Lung (tissue), 12 donors: ENCODE results near the gene CDH13. TPM values are rescaled to one million over a fixed set of nuclear protein-coding genes. Genes with fewer than 3 reads are reported as not detected.

ENCODE experiments used
- ATAC-seq: fragments of 200-7000 bp; cut with Tn5 transposase; one replicate; pipeline ENCODE4 v1.9.1; 2020; ENCODE audit warnings: moderate number of reproducible peaks; ENCODE audit not compliant: insufficient read depth, low FRiP score
- DNase-seq, 3 donors: peaks; one replicate each; pipeline ENCODE4 v3.0.0-alpha.2; 2013 to 2017
- H3K27ac ChIP-seq, 2 donors: one replicate each; pipeline ENCODE4 v1.5.1; 2013; ENCODE audit warnings: mild to moderate bottlenecking in 2 of 2, moderate library complexity in 2 of 2, control low read depth in 1 of 2, inconsistent platforms in 1 of 2, low read depth in 1 of 2, low read length in 1 of 2
- H3K27me3 ChIP-seq, 3 donors: one replicate each; pipeline ENCODE4 v1.5.1; 2013; ENCODE audit warnings: low read length in 2 of 3; ENCODE audit not compliant: control insufficient read depth in 3 of 3, insufficient read depth in 3 of 3
- H3K36me3 ChIP-seq, 4 donors: one replicate each; pipeline ENCODE4 v1.5.1; 2013; ENCODE audit warnings: low read length in 4 of 4, mild to moderate bottlenecking in 1 of 4, moderate library complexity in 1 of 4; ENCODE audit not compliant: control insufficient read depth in 4 of 4, insufficient read depth in 4 of 4
- H3K4me1 ChIP-seq, 5 donors: one replicate each; pipeline ENCODE4 v1.5.1; 2013; ENCODE audit warnings: low read length in 5 of 5, mild to moderate bottlenecking in 2 of 5, moderate library complexity in 1 of 5; ENCODE audit not compliant: control insufficient read depth in 5 of 5, insufficient read depth in 5 of 5
- H3K4me3 ChIP-seq: one replicate; pipeline ENCODE4 v1.5.1; 2013; ENCODE audit warnings: mild to moderate bottlenecking, control low read depth, moderate library complexity
- H3K9ac ChIP-seq, 2 donors: one replicate each; pipeline ENCODE4 v1.5.1; 2013; ENCODE audit warnings: low read length in 2 of 2, control low read depth in 1 of 2; ENCODE audit not compliant: insufficient read depth in 1 of 2
- H3K9me3 ChIP-seq, 4 donors: one replicate each; pipeline ENCODE4 v1.5.1; 2013; ENCODE audit warnings: low read length in 3 of 4, mild to moderate bottlenecking in 1 of 4, moderate library complexity in 1 of 4; ENCODE audit not compliant: control insufficient read depth in 4 of 4, insufficient read depth in 3 of 4
- WGBS, 2 donors: extraction: QIAGEN DNeasy Blood & Tissue Kit; methylation state at CpG; one replicate each; pipeline ENCODE4 v1.1.7; 2013; 5-methylcytosine and 5-hydroxymethylcytosine counted together
- polyA plus RNA-seq, 2 donors: library from polyadenylated mRNA; stranded (reverse); fragments of 200-250 nt; gene quantifications; one replicate each; pipeline ENCODE4 v1.2.1, GENCODE V29; 2013
- total RNA-seq, 2 donors: library from RNA; depleted of rRNA in 1 of 2; stranded (reverse); fragments of >200 nt in 1 of 2; gene quantifications; one replicate each; pipeline ENCODE4 v1.2.1, GENCODE V29; 2014 to 2021
- TF ChIP-seq, protein P1 (sequence below): IDR thresholded peaks from 2 replicates; pipeline ENCODE4 v1.5.1; 2012; ENCODE audit warnings: mild to moderate bottlenecking; ENCODE audit errors: control extremely low read depth, extremely low read depth
- donor health status: control.
- donor health status: control.
- donor health status: Bipolar disorder and iron deficiency.
- donor health status: healthy.
- donor health status: DM: yes; HTN: yes; CAD: no.

Gene CDH13
- total and polyA plus RNA-seq, 4 donors = 2.1 to 12.3 (median 7.3) TPM

DNA sequence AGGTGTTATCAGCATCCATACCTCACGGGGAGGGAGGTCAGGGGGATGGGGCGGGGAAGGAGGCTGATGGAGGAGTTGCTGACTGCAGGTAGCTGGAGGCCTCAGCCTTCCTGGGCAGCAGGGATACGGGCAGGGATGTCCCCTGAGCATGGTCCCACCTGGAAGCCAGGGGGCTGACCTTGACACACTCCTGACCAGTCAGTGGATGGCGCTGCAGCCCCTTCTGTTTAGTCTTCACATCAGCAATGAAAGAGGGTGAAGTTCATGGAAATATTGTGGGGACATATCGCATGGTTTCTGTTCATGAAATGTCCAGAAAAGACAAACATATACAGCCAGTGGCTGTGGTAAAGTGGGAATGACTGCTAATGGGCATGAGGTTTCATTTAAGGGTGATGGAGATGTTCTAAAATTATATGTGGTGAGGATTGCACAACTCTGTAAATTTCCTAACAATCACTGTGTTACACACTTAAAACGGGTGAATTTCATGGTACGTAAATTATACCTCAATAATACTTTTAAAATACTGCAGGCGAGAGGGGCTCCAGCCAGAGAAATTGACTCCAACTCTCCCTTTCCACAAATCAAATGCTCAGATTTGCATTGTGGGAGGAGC, 489.6 kb downstream of the CDH13 start:
- DNase-seq (no peak), ATAC-seq (no peak)
- H3K9me3 ChIP-seq = no peaks in the 10 kb centered on the region
- no peak overlapping the region for H3K27ac ChIP-seq
- WGBS, 2 donors = 62 to 76% methylated on average over 8 of the region's 8 CpGs
- H3K36me3 ChIP-seq = no peaks in the 10 kb centered on the region
- H3K4me1 ChIP-seq = peaks cover 0 to 3% (median 0%) of the 10 kb centered on the region in 5 donors
- peaks cover 0 to 17% (median 0%) of the 10 kb centered on the region in 3 donors for H3K27me3 ChIP-seq
- H3K4me3 ChIP-seq = no peak overlapping the region
- TF ChIP-seq, protein P1, sequence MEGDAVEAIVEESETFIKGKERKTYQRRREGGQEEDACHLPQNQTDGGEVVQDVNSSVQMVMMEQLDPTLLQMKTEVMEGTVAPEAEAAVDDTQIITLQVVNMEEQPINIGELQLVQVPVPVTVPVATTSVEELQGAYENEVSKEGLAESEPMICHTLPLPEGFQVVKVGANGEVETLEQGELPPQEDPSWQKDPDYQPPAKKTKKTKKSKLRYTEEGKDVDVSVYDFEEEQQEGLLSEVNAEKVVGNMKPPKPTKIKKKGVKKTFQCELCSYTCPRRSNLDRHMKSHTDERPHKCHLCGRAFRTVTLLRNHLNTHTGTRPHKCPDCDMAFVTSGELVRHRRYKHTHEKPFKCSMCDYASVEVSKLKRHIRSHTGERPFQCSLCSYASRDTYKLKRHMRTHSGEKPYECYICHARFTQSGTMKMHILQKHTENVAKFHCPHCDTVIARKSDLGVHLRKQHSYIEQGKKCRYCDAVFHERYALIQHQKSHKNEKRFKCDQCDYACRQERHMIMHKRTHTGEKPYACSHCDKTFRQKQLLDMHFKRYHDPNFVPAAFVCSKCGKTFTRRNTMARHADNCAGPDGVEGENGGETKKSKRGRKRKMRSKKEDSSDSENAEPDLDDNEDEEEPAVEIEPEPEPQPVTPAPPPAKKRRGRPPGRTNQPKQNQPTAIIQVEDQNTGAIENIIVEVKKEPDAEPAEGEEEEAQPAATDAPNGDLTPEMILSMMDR = no peak
- no peak overlapping the region for H3K9ac ChIP-seq

DNA sequence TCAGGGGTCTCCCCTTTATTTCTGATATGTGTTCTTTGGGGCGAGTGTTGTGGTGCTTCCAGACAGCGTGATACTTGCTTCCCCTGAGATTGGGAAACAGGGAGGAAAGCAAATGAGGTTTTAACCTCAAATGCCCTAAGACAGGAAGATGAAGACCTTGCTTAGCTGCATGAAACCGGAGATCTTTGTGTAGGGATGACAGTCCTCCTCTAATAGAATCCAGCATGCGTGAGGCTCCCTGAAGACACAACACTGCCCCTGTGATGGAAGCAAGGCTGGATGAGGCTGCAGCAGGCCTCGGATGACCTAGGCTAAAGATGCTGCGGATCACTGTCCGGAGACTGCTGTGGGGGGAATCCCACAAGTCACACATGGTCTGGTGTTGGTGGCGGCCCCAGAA, 491.0 kb downstream of the CDH13 start:
- no peaks in the 10 kb centered on the region for H3K9me3 ChIP-seq
- ATAC-seq (no peak), DNase-seq (no peak)
- peaks cover 0 to 3% (median 0%) of the 10 kb centered on the region in 5 donors for H3K4me1 ChIP-seq
- TF ChIP-seq, protein P1 = no peak
- H3K27ac ChIP-seq = no peak overlapping the region
- H3K9ac ChIP-seq = no peak overlapping the region
- H3K27me3 ChIP-seq = peaks cover 0 to 14% (median 0%) of the 10 kb centered on the region in 3 donors
- WGBS, 2 donors = 79 to 90% methylated on average over 8 of the region's 8 CpGs
- no peak overlapping the region for H3K4me3 ChIP-seq
- H3K36me3 ChIP-seq = no peaks in the 10 kb centered on the region

DNA sequence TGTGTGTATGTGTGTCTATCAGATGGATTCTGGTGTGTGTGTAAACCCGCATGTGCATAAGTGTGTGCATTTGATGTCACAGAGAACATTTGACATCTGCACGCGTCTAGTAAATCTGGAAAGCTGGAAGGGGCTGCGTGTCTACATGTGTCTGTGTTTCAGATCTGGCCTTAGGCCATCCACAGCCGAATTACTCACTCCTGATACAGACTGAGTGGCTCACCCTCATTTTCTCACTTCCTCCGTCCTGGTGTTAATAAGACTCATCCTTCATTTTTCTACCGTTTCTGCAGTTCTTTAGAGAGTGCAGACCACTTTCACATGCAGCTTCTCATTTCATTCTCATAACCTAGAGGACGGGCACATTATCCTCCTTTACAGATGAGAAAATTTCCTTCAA, 491.6 kb downstream of the CDH13 start:
- Histone ChIP-seq H3K9ac (no peak overlapping the region), H3K36me3 (no peaks in the 10 kb centered on the region), H3K27me3 (peaks cover 0 to 11% (median 0%) of the 10 kb centered on the region in 3 donors), H3K4me3 (no peak overlapping the region), H3K27ac (no peak overlapping the region), H3K4me1 (peaks cover 0 to 3% (median 0%) of the 10 kb centered on the region in 5 donors), H3K9me3 (no peaks in the 10 kb centered on the region)
- WGBS, 2 donors = 69 to 74% methylated on average over 8 of the region's 8 CpGs
- TF ChIP-seq, protein P1 = no peak
- DNase-seq (no peak), ATAC-seq (peak; percentile 19)
